K562 (cell line): ENCODE results near the gene PSMB7. TPM values are rescaled to one million over a fixed set of nuclear protein-coding genes. Genes with fewer than 3 reads are reported as not detected.

Experiments
- CHD7 ChIP-seq: fragments of 200-600 bp; sonication (generic); IDR thresholded peaks from one replicate; pipeline ENCODE4 v1.6.1; 2012; ENCODE audit warnings: mild to moderate bottlenecking, low read depth, low read length, inconsistent platforms
- RBM39 ChIP-seq: fragments of 200-400 bp; formaldehyde crosslinking; optimal IDR thresholded peaks from 2 replicates; pipeline ENCODE3; 2018; ENCODE audit warnings: low read depth, low read length
- SREBF1 ChIP-seq: fragments of 150-350 bp; IDR thresholded peaks from 2 replicates; pipeline ENCODE4 v1.6.1; 2014; ENCODE audit warnings: antibody characterized with exemption, low read depth, low read length, borderline replicate concordance
- STAT6 ChIP-seq: sonication (generic); formaldehyde crosslinking; IDR thresholded peaks from 2 replicates; pipeline ENCODE4 v1.8.1; 2023; ENCODE audit warnings: mild to moderate bottlenecking, missing genetic modification reagents
- ZBTB2 ChIP-seq: fragments of 450-650 bp; IDR thresholded peaks from 2 replicates; pipeline ENCODE4 v1.6.1; 2016; ENCODE audit warnings: antibody characterized with exemption
- ZNF830 ChIP-seq: fragments of 250-450 bp; sonication (Bioruptor Pico); IDR thresholded peaks from 2 replicates; pipeline ENCODE4 v1.5.0; 2021; ENCODE audit warnings: mild to moderate bottlenecking
- polyA plus RNA-seq, 8 experiments: library from polyadenylated mRNA; depleted of rRNA in 4 of 8; stranded (reverse) in 5 of 8; unstranded in 3 of 8; fragments of >200 nt; fragmentation: Nextera tagmentation in 2 of 8; fragmentation: Illumina TruSeq in 1 of 8; extraction: Ambion mirVana in 2 of 8; extraction: Trizol in 1 of 8; gene quantifications; 2 replicates each; pipeline versions ENCODE4 v1.2.1 to v1.2.3, GENCODE V29; 2011 to 2014; ENCODE audit warnings: inconsistent platforms in 1 of 8, missing spikeins in 1 of 8
- total RNA-seq, 7 experiments: library from RNA; depleted of rRNA in 6 of 7; stranded (reverse); fragments of >200 nt in 6 of 7; fragmentation: Illumina TruSeq in 2 of 7; extraction: Trizol in 2 of 7; gene quantifications; 2 replicates each; pipeline versions ENCODE4 v1.2.1 to v1.2.3, GENCODE V29; 2011 to 2021; ENCODE audit warnings: low replicate concordance in 1 of 7
- TF ChIP-seq, protein P1 (sequence below): fragments of 450-650 bp; IDR thresholded peaks from 2 replicates; pipeline ENCODE4 v1.7.1; 2018; ENCODE audit warnings: mild to moderate bottlenecking, low read depth; ENCODE audit not compliant: partially characterized antibody

PSMB7 gene
- total and polyA plus RNA-seq, 9 of the 15 experiments (the other 6 are each of a cell fraction or from before 2014, with no cell fraction given): 321 to 978 (median 407) TPM

GRCh38 chr9:124322618-124323432 is 92.4 kb downstream of the PSMB7 start (continued):
- TF ChIP-seq CHD7 (no peak), STAT6 (no peak), ZNF830 (CRISPR knock-in tag) (no peak), SREBF1 (no peak), RBM39 (no peak), ZBTB2 (no peak)
- TF ChIP-seq, protein P1, sequence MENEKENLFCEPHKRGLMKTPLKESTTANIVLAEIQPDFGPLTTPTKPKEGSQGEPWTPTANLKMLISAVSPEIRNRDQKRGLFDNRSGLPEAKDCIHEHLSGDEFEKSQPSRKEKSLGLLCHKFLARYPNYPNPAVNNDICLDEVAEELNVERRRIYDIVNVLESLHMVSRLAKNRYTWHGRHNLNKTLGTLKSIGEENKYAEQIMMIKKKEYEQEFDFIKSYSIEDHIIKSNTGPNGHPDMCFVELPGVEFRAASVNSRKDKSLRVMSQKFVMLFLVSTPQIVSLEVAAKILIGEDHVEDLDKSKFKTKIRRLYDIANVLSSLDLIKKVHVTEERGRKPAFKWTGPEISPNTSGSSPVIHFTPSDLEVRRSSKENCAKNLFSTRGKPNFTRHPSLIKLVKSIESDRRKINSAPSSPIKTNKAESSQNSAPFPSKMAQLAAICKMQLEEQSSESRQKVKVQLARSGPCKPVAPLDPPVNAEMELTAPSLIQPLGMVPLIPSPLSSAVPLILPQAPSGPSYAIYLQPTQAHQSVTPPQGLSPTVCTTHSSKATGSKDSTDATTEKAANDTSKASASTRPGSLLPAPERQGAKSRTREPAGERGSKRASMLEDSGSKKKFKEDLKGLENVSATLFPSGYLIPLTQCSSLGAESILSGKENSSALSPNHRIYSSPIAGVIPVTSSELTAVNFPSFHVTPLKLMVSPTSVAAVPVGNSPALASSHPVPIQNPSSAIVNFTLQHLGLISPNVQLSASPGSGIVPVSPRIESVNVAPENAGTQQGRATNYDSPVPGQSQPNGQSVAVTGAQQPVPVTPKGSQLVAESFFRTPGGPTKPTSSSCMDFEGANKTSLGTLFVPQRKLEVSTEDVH: no peak
